HuH-7.5 (cell line): ENCODE results near the gene NOS1AP.

Experiments used
- DNase-seq: peaks from one replicate; pipeline ENCODE4 v3.0.0; 2011; ENCODE audit warnings: low spot score

Gene NOS1AP

GRCh38 chr1:162386292-162387225, 317.1 kb downstream of the NOS1AP start:
- DNase-seq, result no peak

- DNase-seq, result no peak
Measured at GRCh38 chr1:162387226-162388082, 318.0 kb downstream of the NOS1AP start.

DNA sequence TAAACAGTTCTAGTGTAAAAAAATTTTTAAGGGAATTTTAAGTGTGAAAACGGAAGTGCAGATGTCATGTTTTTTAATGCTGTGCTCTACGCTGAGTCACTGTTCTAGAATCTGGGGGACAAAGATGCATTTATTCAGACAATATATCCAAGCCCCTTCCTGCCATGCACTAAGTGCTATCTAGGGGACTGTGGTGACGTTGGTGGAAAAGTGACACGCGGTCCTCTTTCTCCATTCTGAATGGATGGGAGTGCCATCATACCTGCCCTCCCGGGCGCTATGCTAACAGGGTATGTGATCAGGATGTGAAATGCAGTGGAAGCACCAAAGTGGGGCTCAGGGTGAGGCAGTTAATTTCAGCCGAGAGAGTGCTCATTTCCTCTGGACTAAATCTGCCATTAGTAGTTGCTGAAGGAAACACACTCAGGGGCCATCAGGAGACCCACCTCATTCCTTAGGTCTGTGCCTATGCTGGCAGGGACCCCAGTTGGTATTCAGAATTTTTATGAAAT, 318.6 kb downstream of the NOS1AP start:
- no peak for DNase-seq

DNA sequence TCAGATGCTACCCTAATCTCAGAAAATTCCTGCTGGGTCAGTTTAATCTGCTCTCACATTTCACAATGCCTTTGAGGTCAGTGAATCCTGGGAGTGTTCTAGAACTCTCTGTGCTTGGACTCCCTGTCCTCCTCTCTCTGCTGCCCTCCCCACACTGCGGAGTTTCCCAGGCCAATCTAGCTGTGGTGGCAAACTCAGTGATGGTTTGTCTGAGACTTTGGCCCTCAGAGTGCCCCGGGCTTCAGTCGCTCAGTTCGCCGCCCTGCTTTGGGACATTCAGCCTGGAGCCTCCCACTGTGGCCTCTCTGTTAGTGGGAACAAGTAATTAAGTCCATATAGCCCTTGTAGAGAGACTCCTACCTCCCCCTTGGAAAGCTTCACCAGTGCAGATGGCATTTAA, 319.1 kb downstream of the NOS1AP start:
- DNase-seq, result no peak

- DNase-seq, result no peak
Measured at GRCh38 chr1:162389021-162389818, 319.7 kb downstream of the NOS1AP start.

GRCh38 chr1:162389971-162390370, 320.5 kb downstream of the NOS1AP start:
- DNase-seq, result no peak

GRCh38 chr1:162390396-162391185, 321.1 kb downstream of the NOS1AP start:
- no peak for DNase-seq

DNA sequence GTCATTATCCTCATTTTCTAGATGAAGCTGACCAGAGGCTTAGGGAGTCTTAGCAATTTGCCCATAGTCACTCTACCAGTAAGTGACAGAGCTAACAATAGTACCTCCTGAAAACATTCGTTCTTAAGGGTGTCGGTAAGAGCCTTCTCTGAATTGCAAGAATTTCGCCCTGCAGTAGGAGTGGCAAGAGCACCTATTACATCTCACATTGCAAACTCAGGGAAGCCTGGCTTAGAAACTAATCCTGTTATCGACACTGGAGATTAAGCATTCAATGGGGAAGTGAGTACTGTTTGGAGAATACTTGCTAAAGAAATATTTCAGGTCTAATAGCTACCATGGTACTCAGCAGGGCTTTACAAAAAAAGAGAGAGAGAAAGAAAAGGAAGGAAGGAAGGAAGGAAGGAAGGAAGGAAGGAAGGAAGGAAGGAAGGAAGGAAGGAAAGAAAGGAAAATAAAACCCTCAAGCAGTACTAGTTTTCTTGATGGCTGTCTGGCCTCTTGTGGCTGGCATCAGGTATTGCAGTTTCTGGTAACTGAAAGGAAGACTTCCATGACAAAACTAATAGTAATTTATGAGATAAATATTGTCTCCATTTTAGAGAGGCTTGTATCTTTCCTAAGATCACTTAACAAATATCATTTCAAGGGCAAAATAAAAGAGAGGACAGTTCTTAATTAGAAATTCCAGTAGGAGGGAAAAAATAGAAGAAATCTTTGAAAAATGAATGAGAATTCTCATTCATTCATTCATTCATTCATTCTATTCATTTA, 322.5 kb downstream of the NOS1AP start:
- no peak for DNase-seq

DNA sequence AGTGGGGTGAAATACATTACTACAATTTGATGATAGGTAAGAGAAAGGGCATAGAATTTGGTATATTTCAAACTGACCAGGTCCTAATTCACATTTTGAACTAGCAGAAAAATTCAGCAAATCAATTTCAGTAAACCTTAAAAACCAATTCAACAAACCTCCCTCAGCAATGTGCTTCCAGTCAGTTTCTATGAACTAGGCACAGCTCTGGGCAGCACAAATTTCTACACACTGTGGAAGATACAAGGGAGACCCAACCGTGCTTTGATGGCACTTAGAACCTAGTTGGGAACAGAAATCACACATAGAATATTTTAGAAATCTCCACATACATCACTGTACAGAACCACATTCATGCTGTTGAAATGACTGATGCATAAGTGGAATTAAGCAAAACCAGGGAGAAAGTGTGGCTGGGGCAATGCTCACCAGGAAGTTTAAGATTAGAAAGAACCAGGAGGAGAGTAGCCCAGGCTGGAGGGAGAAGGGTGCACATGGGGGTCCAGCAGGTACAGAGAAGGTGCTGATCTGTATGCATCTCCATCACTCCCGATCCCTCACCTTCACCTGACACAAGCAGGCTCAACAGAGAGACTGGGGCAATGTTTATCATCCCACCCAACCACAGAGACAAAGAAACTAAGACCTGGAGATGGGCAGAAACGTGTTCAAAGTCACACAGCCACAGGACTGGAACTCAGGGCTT, 326.9 kb downstream of the NOS1AP start:
- DNase-seq, result no peak

- no peak for DNase-seq
Measured at GRCh38 chr1:162397039-162397448, 327.6 kb downstream of the NOS1AP start.

GRCh38 chr1:162397943-162398560, 328.6 kb downstream of the NOS1AP start:
- no peak for DNase-seq

DNA sequence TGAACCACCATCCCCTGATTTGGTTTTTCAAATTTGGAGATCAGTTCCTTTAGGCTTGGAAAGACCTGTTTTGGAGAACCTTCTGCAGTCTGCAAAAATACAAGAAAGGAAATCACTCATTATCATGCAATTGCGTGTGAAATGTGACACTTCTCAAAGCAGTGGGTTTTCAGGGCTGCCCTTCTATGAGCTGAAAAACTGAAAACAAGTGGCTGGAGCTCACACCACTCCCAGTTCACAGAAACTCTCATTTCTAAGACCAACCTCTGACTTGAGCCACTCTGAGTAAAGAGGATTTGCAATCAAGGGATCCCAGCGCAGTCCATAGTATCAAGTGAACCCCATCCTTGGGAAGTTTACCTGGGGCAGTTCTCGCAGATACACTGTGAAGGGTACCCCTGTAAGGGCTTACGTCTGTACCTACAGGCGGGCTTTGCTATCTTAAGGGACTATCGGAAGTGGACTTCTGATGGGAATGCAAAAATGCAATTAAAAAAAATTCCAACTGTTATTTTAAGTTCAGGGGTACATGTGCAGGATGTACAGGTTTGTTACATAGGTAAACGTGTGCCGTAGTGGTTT, 329.6 kb downstream of the NOS1AP start:
- DNase-seq, result no peak

- DNase-seq, result no peak
Measured at GRCh38 chr1:162400790-162401355, 331.4 kb downstream of the NOS1AP start.

DNA sequence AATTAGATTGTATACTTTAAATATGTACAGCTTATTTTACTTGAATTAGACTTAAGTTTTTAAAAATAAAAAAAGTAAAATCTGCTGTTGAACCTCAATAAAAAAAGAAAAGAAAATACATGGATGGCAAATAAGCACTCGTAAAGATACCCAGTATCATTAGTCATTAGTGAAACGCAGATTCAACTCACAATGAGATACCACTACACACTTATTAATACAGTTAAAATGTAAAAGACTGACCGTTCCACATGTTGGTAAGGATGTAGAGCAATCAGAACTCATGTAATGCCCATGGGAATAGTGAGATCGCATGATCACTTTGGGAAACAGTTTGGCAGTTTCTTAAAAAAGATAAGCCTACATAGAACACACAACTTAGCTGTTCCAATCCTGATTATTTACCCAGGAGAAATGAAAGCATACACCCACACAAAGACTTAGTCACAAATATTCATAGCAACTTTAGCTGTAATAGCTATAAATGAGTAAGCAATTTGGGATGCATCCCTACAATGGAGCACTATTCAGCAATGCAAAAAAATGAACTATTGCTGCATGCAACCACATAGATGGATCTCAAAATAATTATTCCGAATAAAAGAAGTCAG, 335.2 kb downstream of the NOS1AP start:
- DNase-seq, result no peak

- DNase-seq, result no peak
Measured at GRCh38 chr1:162405800-162406199, 336.3 kb downstream of the NOS1AP start.

DNA sequence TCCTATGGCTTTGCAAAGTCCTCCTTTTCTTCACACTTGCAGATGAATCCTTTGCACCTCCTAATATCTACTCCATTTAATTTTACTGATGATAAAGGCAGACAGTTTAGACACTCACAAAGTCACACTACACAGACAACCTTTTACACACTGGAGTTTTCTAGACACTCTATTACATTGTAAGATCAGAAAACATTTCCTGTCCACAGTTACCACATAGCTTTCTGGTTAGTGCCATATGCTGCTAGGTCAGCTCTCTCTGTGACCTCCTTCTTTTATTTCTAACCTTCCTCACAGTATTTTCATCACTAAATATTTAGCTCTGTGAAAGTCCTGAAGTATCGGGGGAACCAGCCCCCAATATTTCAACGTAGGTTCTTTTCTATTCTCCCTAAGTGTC, 337.3 kb downstream of the NOS1AP start:
- DNase-seq, result no peak

DNA sequence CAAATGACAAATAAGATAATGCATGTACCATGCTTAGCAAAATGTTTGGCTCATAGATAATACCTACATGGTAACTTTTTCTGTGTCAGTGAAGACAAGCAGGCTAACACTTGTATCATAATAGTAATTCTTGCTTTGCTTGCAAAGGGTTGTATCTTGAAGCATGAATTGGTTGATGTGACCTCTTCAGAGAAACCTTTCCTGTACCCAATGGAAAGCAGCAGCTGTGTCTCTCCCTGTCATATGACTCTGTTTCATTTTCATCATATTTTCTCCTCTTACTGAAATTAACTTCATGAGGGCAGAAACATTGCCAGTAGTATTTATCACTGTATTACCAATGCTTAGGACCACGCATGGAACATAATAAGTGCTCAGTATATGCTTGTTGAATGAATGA, 338.0 kb downstream of the NOS1AP start:
- DNase-seq, result no peak

DNA sequence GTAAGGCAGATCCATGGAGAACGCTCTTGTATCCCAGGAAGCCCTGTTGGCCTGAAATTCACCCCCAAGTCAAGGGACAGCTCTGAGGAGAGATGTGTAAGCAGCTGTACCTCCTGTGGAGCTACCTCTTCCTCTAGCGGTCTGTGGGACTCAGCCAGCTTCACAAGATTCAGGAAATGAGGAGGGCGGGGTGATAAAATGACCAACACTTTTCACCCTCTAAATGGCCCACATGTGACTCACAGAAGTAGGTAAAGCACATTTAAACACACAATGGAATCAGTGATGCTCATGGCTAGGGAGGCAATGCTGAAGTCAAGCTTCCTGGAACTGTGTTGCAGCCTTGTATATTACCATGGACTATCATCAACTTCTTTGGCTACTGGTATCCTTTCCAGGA, 342.5 kb downstream of the NOS1AP start, which contains the start of gene SH2D1B:
SH2D1B (minus strand) TSS at position 135 of the 400 bp plus-strand sequence; CDS start at position 15, 120 bp downstream.
- DNase-seq, result no peak
